Measurements from ENCODE around the gene MYCT1. TPM values are rescaled to one million over a fixed set of nuclear protein-coding genes. Genes with fewer than 3 reads are reported as not detected.

Gene MYCT1
- total and polyA plus RNA-seq, 2 donors (not counting 1 experiment from before 2014, with no cell fraction given): not detected

DNA sequence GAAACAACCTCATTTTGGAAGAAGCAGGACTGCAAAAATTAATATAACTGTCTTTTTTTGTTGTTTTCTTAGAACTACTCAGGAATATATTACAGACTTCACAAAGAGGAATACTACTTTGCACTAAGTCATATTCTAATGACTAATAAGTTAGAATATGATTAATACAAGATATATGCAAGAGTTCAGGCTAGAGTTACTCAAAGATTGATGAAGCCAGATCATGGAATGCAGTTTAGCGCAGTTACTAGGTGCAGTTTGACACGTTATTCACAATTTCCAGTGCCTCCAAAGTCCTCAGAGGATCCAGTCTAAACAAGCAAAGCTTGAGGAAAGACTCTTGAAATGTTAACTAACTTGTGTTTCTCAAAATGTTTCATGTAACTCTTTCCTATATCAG, 1.2 kb upstream of the MYCT1 start:
- POLR2A ChIA-PET: no interaction called here
- Histone ChIP-seq H3K9me3 (ENCODE audit: control extremely low read depth in 1 of 3, control insufficient read depth in 2 of 3, insufficient read depth in 1 of 3, low read length in 2 of 3) (no peaks in the 10 kb centered on the region), H2AFZ (ENCODE audit: insufficient read depth, low read depth, low read length, poor library complexity, severe bottlenecking) (no peak overlapping the region), H3K4me1 (ENCODE audit: control insufficient read depth in 2 of 2, insufficient read depth in 2 of 2, low read length in 2 of 2) (no peaks in the 10 kb centered on the region), H3K36me3 (replicated peaks in 1 of 2; ENCODE audit: control extremely low read depth in 1 of 2, control insufficient read depth in 1 of 2, extremely low read depth in 1 of 2, insufficient read depth in 2 of 2, low read length in 1 of 2) (no peaks in the 10 kb centered on the region), H3K9ac (ENCODE audit: low read length) (no peak overlapping the region), H3K79me2 (ENCODE audit: control insufficient read depth, insufficient read depth, low read length) (no peaks in the 10 kb centered on the region), H3K27ac (ENCODE audit: low read length in 2 of 2) (no peak overlapping the region), H3K4me2 (replicated peaks; ENCODE audit: low read depth, low read length, poor library complexity, severe bottlenecking) (no peak overlapping the region), H4K20me1 (ENCODE audit: control insufficient read depth, insufficient read depth, low read length, poor library complexity, severe bottlenecking) (no peaks in the 10 kb centered on the region), H3K27me3 (replicated peaks in 1 of 4; ENCODE audit: control extremely low read depth in 1 of 4, control insufficient read depth in 3 of 4, insufficient read depth in 4 of 4, low read length in 3 of 4) (no peaks in the 10 kb centered on the region), H3K4me3 (ENCODE audit: control extremely low read depth in 1 of 5, extremely low read depth in 1 of 5, insufficient read depth in 1 of 5, low read depth in 2 of 5, low read length in 4 of 5) (no peak overlapping the region)
- intact Hi-C loops (cut with micrococcal nuclease): no loop called here
- Mint-ChIP-seq H3K4me1 (no peaks in the 10 kb centered on the region), H3K9me3 (ENCODE audit: insufficient read depth) (no peaks in the 10 kb centered on the region), H3K27me3 (peaks cover 24% of the 10 kb centered on the region), H3K4me3 (no peak overlapping the region), H3K27ac (no peak overlapping the region)
- DNase-seq: no peak
- CTCF ChIA-PET: no interaction called here
- ATAC-seq (ENCODE audit: low read depth): no peak
- TF ChIP-seq, protein P1, sequence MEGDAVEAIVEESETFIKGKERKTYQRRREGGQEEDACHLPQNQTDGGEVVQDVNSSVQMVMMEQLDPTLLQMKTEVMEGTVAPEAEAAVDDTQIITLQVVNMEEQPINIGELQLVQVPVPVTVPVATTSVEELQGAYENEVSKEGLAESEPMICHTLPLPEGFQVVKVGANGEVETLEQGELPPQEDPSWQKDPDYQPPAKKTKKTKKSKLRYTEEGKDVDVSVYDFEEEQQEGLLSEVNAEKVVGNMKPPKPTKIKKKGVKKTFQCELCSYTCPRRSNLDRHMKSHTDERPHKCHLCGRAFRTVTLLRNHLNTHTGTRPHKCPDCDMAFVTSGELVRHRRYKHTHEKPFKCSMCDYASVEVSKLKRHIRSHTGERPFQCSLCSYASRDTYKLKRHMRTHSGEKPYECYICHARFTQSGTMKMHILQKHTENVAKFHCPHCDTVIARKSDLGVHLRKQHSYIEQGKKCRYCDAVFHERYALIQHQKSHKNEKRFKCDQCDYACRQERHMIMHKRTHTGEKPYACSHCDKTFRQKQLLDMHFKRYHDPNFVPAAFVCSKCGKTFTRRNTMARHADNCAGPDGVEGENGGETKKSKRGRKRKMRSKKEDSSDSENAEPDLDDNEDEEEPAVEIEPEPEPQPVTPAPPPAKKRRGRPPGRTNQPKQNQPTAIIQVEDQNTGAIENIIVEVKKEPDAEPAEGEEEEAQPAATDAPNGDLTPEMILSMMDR (IDR thresholded peaks at IDR 0.05): no peak
- TF ChIP-seq EZH2 (IDR thresholded peaks at IDR 0.05; ENCODE audit: borderline replicate concordance, insufficient read depth, low read depth, low read length, poor library complexity, severe bottlenecking): no peak
- no CpG with 5 or more reads among the region's 2 CpGs for WGBS (ENCODE audit: insufficient coverage)

DNA sequence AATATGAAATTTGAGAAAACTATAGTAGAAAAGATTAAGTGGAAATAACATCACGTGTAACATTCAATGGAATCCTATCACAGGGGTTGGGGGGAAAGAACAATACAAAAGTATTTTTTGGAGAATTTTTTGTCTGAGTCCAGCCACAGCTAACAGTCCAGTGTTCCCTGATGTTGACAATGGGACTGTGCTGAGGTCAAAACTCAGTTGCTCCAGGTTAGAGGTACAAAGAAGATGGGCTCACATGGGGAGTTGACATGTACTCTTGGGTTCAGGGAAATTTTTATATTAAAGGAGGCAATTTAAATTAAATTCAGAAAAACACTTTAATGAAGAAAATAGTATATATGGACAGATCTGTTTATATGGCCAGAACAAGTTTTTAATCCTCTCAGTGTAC, 995 bp downstream of the MYCT1 start:
- Histone ChIP-seq H3K4me2 (replicated peaks; ENCODE audit: low read depth, low read length, poor library complexity, severe bottlenecking) (no peak overlapping the region), H3K27ac (ENCODE audit: low read length in 2 of 2) (no peak overlapping the region), H3K36me3 (replicated peaks in 1 of 2; ENCODE audit: control extremely low read depth in 1 of 2, control insufficient read depth in 1 of 2, extremely low read depth in 1 of 2, insufficient read depth in 2 of 2, low read length in 1 of 2) (no peaks in the 10 kb centered on the region), H3K9me3 (ENCODE audit: control extremely low read depth in 1 of 3, control insufficient read depth in 2 of 3, insufficient read depth in 1 of 3, low read length in 2 of 3) (no peaks in the 10 kb centered on the region), H3K4me3 (ENCODE audit: control extremely low read depth in 1 of 5, extremely low read depth in 1 of 5, insufficient read depth in 1 of 5, low read depth in 2 of 5, low read length in 4 of 5) (no peak overlapping the region), H3K27me3 (replicated peaks in 1 of 4; ENCODE audit: control extremely low read depth in 1 of 4, control insufficient read depth in 3 of 4, insufficient read depth in 4 of 4, low read length in 3 of 4) (no peaks in the 10 kb centered on the region), H3K4me1 (ENCODE audit: control insufficient read depth in 2 of 2, insufficient read depth in 2 of 2, low read length in 2 of 2) (no peaks in the 10 kb centered on the region), H3K79me2 (ENCODE audit: control insufficient read depth, insufficient read depth, low read length) (no peaks in the 10 kb centered on the region), H4K20me1 (ENCODE audit: control insufficient read depth, insufficient read depth, low read length, poor library complexity, severe bottlenecking) (no peaks in the 10 kb centered on the region), H2AFZ (ENCODE audit: insufficient read depth, low read depth, low read length, poor library complexity, severe bottlenecking) (no peak overlapping the region), H3K9ac (ENCODE audit: low read length) (no peak overlapping the region)
- H3K4me3 Mint-ChIP-seq: no peak overlapping the region
- peaks cover 29% of the 10 kb centered on the region for H3K27me3 Mint-ChIP-seq
- ATAC-seq (ENCODE audit: low read depth) (no peak), DNase-seq (no peak)
- POLR2A ChIA-PET: no interaction called here
- intact Hi-C loops (cut with micrococcal nuclease): no loop called here
- CTCF ChIA-PET: no interaction called here
- no peak for TF ChIP-seq EZH2 (IDR thresholded peaks at IDR 0.05; ENCODE audit: borderline replicate concordance, insufficient read depth, low read depth, low read length, poor library complexity, severe bottlenecking)
- TF ChIP-seq, protein P1 (IDR thresholded peaks at IDR 0.05): no peak
- H3K9me3 Mint-ChIP-seq (ENCODE audit: insufficient read depth): no peaks in the 10 kb centered on the region
- no CpG with 5 or more reads among the region's 1 CpG for WGBS (ENCODE audit: insufficient coverage)
- H3K27ac Mint-ChIP-seq: no peak overlapping the region
- H3K4me1 Mint-ChIP-seq: no peaks in the 10 kb centered on the region
